Measurements from ENCODE around the gene KANSL1. TPM values are rescaled to one million over a fixed set of nuclear protein-coding genes. Genes with fewer than 3 reads are reported as not detected.
"Not testable (repeated sequence)": the region's sequence is repeated elsewhere in the genome, so short reads cannot be mapped to it uniquely, and the experiment has no call there.

The KANSL1 gene
- total RNA-seq, 1 experiment from 2014 or later, result 15.2 TPM

DNA sequence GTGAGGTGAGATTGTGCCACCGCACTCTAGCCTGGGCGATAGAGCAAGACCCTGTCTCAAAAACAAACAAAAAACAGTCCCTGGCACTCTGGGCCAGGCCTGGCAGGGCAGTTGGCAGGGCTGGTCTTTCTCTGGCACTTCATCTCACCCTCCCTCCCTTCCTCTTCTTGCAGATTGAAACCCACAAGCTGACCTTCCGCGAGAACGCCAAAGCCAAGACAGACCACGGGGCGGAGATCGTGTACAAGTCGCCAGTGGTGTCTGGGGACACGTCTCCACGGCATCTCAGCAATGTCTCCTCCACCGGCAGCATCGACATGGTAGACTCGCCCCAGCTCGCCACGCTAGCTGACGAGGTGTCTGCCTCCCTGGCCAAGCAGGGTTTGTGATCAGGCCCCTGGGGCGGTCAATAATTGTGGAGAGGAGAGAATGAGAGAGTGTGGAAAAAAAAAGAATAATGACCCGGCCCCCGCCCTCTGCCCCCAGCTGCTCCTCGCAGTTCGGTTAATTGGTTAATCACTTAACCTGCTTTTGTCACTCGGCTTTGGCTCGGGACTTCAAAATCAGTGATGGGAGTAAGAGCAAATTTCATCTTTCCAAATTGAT is 169.3 kb downstream of the KANSL1 start:
- H3K9me3 ChIP-seq, result no peaks in the 10 kb centered on the region

GRCh38 chr17:46023366-46023765 is 169.9 kb downstream of the KANSL1 start:
- not testable (repeated sequence) for H3K27me3 ChIP-seq, H3K9me3 ChIP-seq, DNase-seq, H3K4me3 ChIP-seq
- peaks cover 29% of the 10 kb centered on the region for H3K36me3 ChIP-seq

More for the DNA sequence above, 169.3 kb downstream of the KANSL1 start:
- DNase-seq, result no peak
- H3K27me3 ChIP-seq, result no peaks in the 10 kb centered on the region
- peaks cover 34% of the 10 kb centered on the region for H3K36me3 ChIP-seq
- H3K4me3 ChIP-seq, result no peak overlapping the region

- Histone ChIP-seq H3K4me3 (no peak overlapping the region), H3K36me3 (peaks cover 14% of the 10 kb centered on the region), H3K27me3 (no peaks in the 10 kb centered on the region), H3K9me3 (no peaks in the 10 kb centered on the region)
- no peak for DNase-seq
These were observed 172.2 kb downstream of the KANSL1 start for GRCh38 chr17:46020998-46021397.

DNA sequence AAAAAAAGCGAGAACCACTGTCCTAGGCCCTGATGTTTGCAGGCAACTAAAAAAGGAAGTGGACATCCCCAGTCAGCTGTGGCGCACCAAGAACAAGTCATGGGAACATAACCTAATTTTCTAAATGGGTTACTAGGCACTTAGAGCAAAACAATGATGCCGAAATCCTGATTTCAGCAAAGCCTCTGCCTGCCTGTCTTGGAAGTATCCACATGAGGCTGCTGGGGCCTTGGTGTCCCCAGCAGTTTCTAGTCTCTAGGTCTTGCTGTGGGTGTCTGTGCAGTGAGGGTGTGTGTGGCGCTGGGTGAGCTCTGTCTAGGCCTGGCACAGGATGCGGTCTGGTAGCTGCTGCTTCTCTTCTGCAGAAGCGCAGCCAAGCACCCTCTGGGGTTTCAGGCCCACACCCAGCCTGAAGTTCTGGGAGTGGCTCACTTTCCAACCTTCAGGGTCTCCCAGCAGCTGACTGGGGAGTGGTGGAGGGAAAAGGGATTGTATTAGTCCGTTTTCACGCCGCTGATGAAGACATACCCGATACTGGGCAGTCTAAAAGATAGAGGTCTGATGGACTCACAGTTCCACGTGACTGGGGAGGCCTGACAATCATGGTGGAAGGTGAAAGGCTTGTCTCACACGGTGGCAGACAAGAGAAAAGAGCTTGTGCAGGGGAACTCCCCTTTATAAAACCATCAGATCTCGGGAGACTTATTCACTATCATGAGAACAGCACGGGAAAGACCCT is 173.0 kb downstream of the KANSL1 start:
- DNase-seq, result no peak
- no peak overlapping the region for H3K4me3 ChIP-seq
- peaks cover 14% of the 10 kb centered on the region for H3K36me3 ChIP-seq
- H3K9me3 ChIP-seq, result no peaks in the 10 kb centered on the region
- H3K27me3 ChIP-seq, result no peaks in the 10 kb centered on the region

GRCh38 chr17:46019408-46019925 is 173.8 kb downstream of the KANSL1 start:
- not testable (repeated sequence) for H3K9me3 ChIP-seq, H3K27me3 ChIP-seq, H3K4me3 ChIP-seq, DNase-seq
- H3K36me3 ChIP-seq, result peaks cover 12% of the 10 kb centered on the region

DNA sequence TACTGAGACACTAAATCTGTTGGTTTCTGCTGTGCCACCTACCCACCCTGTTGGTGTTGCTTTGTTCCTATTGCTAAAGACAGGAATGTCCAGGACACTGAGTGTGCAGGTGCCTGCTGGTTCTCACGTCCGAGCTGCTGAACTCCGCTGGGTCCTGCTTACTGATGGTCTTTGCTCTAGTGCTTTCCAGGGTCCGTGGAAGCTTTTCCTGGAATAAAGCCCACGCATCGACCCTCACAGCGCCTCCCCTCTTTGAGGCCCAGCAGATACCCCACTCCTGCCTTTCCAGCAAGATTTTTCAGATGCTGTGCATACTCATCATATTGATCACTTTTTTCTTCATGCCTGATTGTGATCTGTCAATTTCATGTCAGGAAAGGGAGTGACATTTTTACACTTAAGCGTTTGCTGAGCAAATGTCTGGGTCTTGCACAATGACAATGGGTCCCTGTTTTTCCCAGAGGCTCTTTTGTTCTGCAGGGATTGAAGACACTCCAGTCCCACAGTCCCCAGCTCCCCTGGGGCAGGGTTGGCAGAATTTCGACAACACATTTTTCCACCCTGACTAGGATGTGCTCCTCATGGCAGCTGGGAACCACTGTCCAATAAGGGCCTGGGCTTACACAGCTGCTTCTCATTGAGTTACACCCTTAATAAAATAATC is 179.6 kb downstream of the KANSL1 start:
- no peaks in the 10 kb centered on the region for H3K27me3 ChIP-seq
- H3K4me3 ChIP-seq, result no peak overlapping the region
- H3K9me3 ChIP-seq, result no peaks in the 10 kb centered on the region
- H3K36me3 ChIP-seq, result no peaks in the 10 kb centered on the region; the same call in 1 of the 2 replicates
- peak; percentile 56 for DNase-seq

- Histone ChIP-seq H3K4me3 (no peak overlapping the region), H3K9me3 (no peaks in the 10 kb centered on the region), H3K36me3 (no peaks in the 10 kb centered on the region), H3K27me3 (no peaks in the 10 kb centered on the region)
- no peak for DNase-seq
These were observed 180.1 kb downstream of the KANSL1 start for GRCh38 chr17:46013127-46013501.

GRCh38 chr17:46012506-46013079 is 180.6 kb downstream of the KANSL1 start:
- DNase-seq, result no peak
- Histone ChIP-seq H3K27me3 (no peaks in the 10 kb centered on the region), H3K36me3 (no peaks in the 10 kb centered on the region), H3K4me3 (no peak overlapping the region), H3K9me3 (no peaks in the 10 kb centered on the region)

DNA sequence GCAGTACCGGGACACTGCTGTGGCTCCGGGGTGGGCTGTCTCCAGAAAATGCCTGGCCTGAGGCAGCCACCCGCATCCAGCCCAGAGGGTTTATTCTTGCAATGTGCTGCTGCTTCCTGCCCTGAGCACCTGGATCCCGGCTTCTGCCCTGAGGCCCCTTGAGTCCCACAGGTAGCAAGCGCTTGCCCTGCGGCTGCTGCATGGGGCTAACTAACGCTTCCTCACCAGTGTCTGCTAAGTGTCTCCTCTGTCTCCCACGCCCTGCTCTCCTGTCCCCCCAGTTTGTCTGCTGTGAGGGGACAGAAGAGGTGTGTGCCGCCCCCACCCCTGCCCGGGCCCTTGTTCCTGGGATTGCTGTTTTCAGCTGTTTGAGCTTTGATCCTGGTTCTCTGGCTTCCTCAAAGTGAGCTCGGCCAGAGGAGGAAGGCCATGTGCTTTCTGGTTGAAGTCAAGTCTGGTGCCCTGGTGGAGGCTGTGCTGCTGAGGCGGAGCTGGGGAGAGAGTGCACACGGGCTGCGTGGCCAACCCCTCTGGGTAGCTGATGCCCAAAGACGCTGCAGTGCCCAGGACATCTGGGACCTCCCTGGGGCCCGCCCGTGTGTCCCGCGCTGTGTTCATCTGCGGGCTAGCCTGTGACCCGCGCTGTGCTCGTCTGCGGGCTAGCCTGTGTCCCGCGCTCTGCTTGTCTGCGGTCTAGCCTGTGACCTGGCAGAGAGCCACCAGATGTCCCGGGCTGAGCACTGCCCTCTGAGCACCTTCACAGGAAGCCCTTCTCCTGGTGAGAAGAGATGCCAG is 181.3 kb downstream of the KANSL1 start:
- Histone ChIP-seq H3K4me3 (no peak overlapping the region), H3K36me3 (no peaks in the 10 kb centered on the region), H3K9me3 (no peaks in the 10 kb centered on the region), H3K27me3 (no peaks in the 10 kb centered on the region)
- no peak for DNase-seq

- no peaks in the 10 kb centered on the region for H3K27me3 ChIP-seq
- no peaks in the 10 kb centered on the region for H3K9me3 ChIP-seq
- no peak for DNase-seq
- H3K36me3 ChIP-seq, result no peaks in the 10 kb centered on the region
- no peak overlapping the region for H3K4me3 ChIP-seq
These were observed 182.5 kb downstream of the KANSL1 start for GRCh38 chr17:46010597-46011186.

DNA sequence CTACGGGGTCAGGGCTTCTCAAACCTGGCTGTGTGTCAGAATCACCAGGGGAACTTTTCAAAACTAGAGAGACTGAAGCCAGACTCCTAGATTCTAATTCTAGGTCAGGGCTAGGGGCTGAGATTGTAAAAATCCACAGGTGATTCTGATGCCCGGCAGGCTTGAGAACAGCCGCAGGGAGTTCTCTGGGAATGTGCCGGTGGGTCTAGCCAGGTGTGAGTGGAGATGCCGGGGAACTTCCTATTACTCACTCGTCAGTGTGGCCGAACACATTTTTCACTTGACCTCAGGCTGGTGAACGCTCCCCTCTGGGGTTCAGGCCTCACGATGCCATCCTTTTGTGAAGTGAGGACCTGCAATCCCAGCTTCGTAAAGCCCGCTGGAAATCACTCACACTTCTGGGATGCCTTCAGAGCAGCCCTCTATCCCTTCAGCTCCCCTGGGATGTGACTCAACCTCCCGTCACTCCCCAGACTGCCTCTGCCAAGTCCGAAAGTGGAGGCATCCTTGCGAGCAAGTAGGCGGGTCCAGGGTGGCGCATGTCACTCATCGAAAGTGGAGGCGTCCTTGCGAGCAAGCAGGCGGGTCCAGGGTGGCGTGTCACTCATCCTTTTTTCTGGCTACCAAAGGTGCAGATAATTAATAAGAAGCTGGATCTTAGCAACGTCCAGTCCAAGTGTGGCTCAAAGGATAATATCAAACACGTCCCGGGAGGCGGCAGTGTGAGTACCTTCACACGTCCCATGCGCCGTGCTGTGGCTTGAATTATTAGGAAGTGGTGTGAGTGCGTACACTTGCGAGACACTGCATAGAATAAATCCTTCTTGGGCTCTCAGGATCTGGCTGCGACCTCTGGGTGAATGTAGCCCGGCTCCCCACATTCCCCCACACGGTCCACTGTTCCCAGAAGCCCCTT is 183.3 kb downstream of the KANSL1 start:
- Histone ChIP-seq H3K36me3 (no peaks in the 10 kb centered on the region), H3K4me3 (no peak overlapping the region), H3K9me3 (no peaks in the 10 kb centered on the region), H3K27me3 (no peaks in the 10 kb centered on the region)
- no peak for DNase-seq

DNA sequence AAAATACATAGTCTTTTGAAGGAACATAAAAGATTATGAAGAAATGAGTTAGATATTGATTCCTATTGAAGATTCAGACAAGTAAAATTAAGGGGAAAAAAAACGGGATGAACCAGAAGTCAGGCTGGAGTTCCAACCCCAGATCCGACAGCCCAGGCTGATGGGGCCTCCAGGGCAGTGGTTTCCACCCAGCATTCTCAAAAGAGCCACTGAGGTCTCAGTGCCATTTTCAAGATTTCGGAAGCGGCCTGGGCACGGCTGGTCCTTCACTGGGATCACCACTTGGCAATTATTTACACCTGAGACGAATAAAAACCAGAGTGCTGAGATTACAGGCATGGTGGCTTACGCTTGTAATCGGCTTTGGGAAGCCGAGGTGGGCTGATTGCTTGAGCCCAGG is 184.6 kb downstream of the KANSL1 start:
- no peak for DNase-seq
- Histone ChIP-seq H3K27me3 (no peaks in the 10 kb centered on the region), H3K36me3 (no peaks in the 10 kb centered on the region), H3K4me3 (no peak overlapping the region), H3K9me3 (no peaks in the 10 kb centered on the region)

- no peaks in the 10 kb centered on the region for H3K36me3 ChIP-seq
- no peaks in the 10 kb centered on the region for H3K27me3 ChIP-seq
- H3K4me3 ChIP-seq, result no peak overlapping the region
- DNase-seq, result no peak
- H3K9me3 ChIP-seq, result no peaks in the 10 kb centered on the region
These were observed 185.7 kb downstream of the KANSL1 start for GRCh38 chr17:46007461-46007965.

GRCh38 chr17:46006082-46006481 is 187.1 kb downstream of the KANSL1 start:
- not testable (repeated sequence) for H3K4me3 ChIP-seq, H3K27me3 ChIP-seq, DNase-seq

More at GRCh38 chr17:46006082-46006481, 187.1 kb downstream of the KANSL1 start:
- H3K36me3 ChIP-seq, H3K9me3 ChIP-seq: not testable (repeated sequence)
